Tibial artery (tissue), 4 donors: ENCODE data around the gene ABHD14A.
A peak's percentile ranks its signal among the peaks of the same experiment; 100 is the strongest.

Source experiments
- DNase-seq, 2 donors: peaks; one replicate each; pipeline ENCODE4 v3.0.0-alpha.2; 2019
- H3K27ac ChIP-seq, 2 donors: fragments of 200-600 bp; sonication (generic) in 1 of 2; 1 replicate in 1 of 2; 2 replicates in 1 of 2; pipeline ENCODE4 v1.5.1; 2018 to 2019; ENCODE audit warnings: mild to moderate bottlenecking in 1 of 2
- H3K27me3 ChIP-seq, 2 donors: fragments of 200-600 bp; sonication (generic) in 1 of 2; one replicate each; pipeline versions ENCODE4 v1.5.1 to v1.6.0; 2016 to 2019
- H3K36me3 ChIP-seq, 3 donors: fragments of 200-600 bp; sonication (generic) in 2 of 3; one replicate each; pipeline ENCODE4 v1.5.1; 2016 to 2019; ENCODE audit warnings: mild to moderate bottlenecking in 2 of 3
- H3K4me1 ChIP-seq, 4 donors: fragments of 200-600 bp; sonication (generic) in 2 of 4; 1 replicate in 3 of 4; 2 replicates in 1 of 4; pipeline ENCODE4 v1.5.1; 2016 to 2019
- H3K4me3 ChIP-seq, 2 donors: fragments of 200-600 bp; sonication (generic) in 1 of 2; 1 replicate in 1 of 2; 2 replicates in 1 of 2; pipeline ENCODE4 v1.5.1; 2018 to 2019; ENCODE audit warnings: mild to moderate bottlenecking in 2 of 2
- H3K9me3 ChIP-seq, 3 donors: fragments of 200-600 bp; sonication (generic) in 1 of 3; one replicate each; pipeline ENCODE4 v1.5.1; 2016 to 2019
- intact Hi-C: fragments of 100-400 bp; cut with DNase I; formaldehyde crosslinking; loops from one replicate; pipeline ENCODE4 v1.15.0; 2023; ENCODE audit warnings: low total_unique reads
- TF ChIP-seq, protein P1 (sequence below), 2 experiments: fragments of 200-600 bp in 1 of 2; fragments of 450-650 bp in 1 of 2; IDR thresholded peaks; one replicate each; pipeline ENCODE4 v1.5.1; 2017 to 2019; ENCODE audit warnings: antibody characterized with exemption in 2 of 2, mild to moderate bottlenecking in 1 of 2, moderate library complexity in 1 of 2

ABHD14A gene

DNA sequence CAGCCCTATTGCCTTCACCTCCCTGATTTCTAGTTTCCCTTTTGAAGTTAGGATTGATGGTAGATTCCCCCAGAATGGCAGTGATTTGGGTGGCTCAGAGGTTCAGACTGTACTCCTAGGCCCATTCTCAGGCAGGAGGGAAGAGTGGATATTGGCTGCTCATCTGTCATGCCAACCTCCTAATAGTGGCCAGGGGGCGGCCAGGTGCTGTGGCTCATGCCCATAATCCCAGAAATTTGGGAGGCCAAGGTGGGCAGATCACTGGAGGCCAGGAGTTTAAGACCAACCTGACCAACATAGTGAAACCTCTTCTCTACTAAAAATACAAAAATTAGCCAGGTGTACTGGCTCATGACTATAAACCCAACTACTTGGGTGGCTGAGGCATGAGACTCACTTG lies 44.4 kb upstream of the ABHD14A start:
- no peak overlapping the region for H3K4me3 ChIP-seq
- H3K27ac ChIP-seq, result no peak overlapping the region
- H3K4me1 ChIP-seq, result no peaks in the 10 kb centered on the region
- peaks cover 20 to 44% (median 33%) of the 10 kb centered on the region in 3 donors for H3K36me3 ChIP-seq
- no peaks in the 10 kb centered on the region for H3K9me3 ChIP-seq
- no peak for DNase-seq
- intact Hi-C loops, result no loop called here
- TF ChIP-seq, protein P1, sequence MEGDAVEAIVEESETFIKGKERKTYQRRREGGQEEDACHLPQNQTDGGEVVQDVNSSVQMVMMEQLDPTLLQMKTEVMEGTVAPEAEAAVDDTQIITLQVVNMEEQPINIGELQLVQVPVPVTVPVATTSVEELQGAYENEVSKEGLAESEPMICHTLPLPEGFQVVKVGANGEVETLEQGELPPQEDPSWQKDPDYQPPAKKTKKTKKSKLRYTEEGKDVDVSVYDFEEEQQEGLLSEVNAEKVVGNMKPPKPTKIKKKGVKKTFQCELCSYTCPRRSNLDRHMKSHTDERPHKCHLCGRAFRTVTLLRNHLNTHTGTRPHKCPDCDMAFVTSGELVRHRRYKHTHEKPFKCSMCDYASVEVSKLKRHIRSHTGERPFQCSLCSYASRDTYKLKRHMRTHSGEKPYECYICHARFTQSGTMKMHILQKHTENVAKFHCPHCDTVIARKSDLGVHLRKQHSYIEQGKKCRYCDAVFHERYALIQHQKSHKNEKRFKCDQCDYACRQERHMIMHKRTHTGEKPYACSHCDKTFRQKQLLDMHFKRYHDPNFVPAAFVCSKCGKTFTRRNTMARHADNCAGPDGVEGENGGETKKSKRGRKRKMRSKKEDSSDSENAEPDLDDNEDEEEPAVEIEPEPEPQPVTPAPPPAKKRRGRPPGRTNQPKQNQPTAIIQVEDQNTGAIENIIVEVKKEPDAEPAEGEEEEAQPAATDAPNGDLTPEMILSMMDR (IDR thresholded peaks at IDR 0.05), result no peak
- no peaks in the 10 kb centered on the region for H3K27me3 ChIP-seq

DNA sequence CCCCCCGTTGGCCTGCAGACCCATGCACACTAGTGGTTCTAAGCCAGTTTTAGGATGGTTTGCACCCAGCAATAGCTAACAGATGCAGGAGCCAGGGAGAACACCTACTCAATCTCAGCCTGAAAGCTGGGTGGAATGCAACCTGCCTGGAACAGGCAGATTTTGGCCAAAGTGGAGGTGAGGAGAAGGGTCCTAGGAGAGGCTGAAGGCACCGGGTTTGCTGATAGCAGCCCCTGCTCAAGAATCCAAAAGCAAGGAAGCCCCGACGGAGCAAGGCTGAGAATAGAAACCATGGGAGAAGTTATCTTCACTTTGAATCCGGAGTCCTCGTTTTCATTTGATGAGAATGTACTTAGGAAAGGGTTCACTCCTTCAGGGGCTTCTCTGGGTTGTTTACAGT lies 43.1 kb upstream of the ABHD14A start:
- no peaks in the 10 kb centered on the region for H3K27me3 ChIP-seq
- TF ChIP-seq, protein P1 (IDR thresholded peaks at IDR 0.05), result no peak
- no peak overlapping the region for H3K4me3 ChIP-seq
- no peaks in the 10 kb centered on the region for H3K4me1 ChIP-seq
- no peaks in the 10 kb centered on the region for H3K9me3 ChIP-seq
- peaks cover 33 to 57% (median 46%) of the 10 kb centered on the region in 3 donors for H3K36me3 ChIP-seq
- intact Hi-C loops, result no loop called here
- no peak overlapping the region for H3K27ac ChIP-seq
- DNase-seq, result no peak

DNA sequence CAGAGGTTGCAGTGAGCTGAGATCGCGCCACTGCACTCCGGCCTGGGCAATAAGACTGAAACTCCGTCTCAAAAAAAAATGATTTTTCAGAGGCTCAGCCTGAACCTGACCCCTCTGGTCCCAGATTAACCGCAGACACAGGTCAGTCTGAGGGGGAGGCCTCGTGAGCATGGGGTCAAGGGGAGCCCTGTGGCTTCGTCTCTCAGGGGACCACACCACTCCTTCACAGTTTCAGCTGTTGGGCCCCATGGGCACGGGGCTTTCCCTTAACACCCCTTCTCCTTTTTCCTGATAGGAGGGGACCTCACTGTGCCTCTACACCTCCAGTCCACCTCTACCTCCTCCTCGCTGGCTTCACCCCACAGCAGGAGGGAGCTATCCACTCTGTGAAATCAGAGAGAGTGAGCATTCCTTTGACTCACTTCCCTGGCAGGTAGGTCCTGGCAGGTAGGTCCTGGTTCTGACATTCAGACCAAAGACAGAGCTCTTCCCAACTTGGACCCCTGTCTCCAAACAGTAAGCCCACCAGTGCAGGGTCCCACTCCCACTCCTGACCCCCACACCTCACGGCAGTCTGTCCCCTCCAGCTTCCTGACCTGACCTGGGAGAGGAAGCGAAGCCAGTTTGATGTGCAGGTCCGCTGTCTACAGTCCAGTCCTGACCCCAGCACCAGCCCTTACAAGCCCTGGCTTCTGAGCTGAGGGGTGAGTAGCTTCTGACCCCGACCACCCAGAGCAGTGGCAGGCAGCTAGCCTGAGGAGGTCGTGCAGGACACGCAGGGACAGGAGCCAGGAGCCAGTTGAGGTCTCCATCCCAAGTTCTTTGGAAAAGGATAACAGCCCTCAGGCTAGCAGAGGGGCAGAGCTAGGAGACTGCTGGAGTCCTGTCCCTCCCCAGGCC lies 42.1 kb upstream of the ABHD14A start:
- TF ChIP-seq, protein P1 (IDR thresholded peaks at IDR 0.05), result no peak
- Histone ChIP-seq H3K36me3 (peaks cover 42 to 67% (median 56%) of the 10 kb centered on the region in 3 donors), H3K27me3 (no peaks in the 10 kb centered on the region), H3K27ac (no peak overlapping the region), H3K4me1 (no peaks in the 10 kb centered on the region), H3K9me3 (no peaks in the 10 kb centered on the region), H3K4me3 (no peak overlapping the region)
- intact Hi-C loops, result no loop called here
- peak in 1 of 2 donors; percentile 60 for DNase-seq

DNA sequence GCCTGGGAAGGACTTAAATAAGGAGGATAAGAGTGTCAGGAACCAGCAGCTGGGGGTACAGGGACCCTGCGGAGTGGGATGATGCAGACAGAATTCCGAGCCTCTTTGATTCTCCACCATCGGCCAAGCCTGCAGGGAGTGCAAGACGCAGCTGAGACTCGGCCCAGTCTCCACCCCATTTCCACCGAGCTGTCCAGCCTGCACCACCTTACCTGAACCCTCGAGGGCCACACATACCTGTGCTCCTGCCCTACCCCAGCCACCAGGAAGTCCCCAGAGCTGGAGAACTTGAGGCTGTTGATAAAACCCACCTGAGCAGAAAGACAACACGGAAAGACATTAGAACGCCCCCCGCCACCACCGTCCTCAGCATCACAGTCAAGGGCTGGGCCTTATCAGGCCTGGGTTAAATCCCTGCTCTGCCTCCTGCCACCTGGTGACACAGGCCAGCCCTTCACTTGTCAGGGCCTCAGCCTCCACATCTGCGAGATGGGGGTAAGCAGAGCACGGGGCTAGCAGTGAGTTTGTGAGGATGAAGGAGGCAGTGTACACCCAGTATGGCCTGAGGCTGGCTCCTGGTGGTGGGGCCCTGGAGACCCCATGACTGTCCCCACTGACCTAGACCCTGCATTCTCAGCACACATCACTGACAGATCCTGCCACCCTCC lies 41.3 kb upstream of the ABHD14A start:
- TF ChIP-seq, protein P1 (IDR thresholded peaks at IDR 0.05), result no peak
- DNase-seq, result peak in 1 of 2 donors; percentile 53
- H3K36me3 ChIP-seq, result peaks cover 45 to 76% (median 61%) of the 10 kb centered on the region in 3 donors
- H3K27me3 ChIP-seq, result no peaks in the 10 kb centered on the region
- intact Hi-C loops, result no loop called here
- H3K4me1 ChIP-seq, result no peaks in the 10 kb centered on the region
- no peak overlapping the region for H3K27ac ChIP-seq
- no peaks in the 10 kb centered on the region for H3K9me3 ChIP-seq
- no peak overlapping the region for H3K4me3 ChIP-seq

DNA sequence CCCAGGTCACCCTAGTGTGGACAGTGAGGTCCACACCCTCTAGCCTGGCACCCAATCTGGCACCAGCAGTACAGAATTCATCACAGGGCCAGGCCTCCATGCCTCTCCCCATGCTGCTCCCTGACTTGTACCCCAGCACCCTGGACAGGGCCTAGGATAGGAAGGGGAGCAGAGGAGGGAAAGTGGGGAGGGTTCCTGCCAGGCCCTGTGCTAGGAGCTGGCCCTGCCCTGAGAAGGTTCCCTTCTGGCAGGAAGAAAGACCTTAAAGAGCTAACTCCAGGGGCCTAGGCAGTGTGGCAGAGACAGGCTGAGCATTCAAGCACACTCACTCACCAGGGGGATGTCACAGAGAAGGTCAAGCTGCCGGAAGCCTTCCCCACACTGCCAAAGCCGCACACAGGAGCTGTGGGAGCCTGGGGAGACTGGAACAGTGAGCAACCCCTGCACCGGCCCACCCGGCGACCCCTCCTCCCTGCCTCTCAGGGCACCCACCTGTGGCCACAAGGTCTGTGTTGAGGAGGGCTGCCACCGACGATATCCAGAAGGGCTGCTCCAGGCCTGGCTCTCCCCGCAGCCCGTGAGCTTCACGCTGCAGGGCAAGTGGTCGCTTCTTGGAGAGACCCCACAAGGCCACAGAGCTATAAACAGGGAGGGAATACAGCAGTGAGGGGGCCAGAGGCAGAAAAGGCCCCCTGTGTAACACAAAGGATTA lies 40.6 kb upstream of the ABHD14A start:
- TF ChIP-seq, protein P1 (IDR thresholded peaks at IDR 0.05), result no peak
- no peak overlapping the region for H3K27ac ChIP-seq
- DNase-seq, result peak in 1 of 2 donors; percentile 48
- H3K27me3 ChIP-seq, result no peaks in the 10 kb centered on the region
- H3K4me3 ChIP-seq, result no peak overlapping the region
- H3K4me1 ChIP-seq, result no peaks in the 10 kb centered on the region
- intact Hi-C loops, result no loop called here
- no peaks in the 10 kb centered on the region for H3K9me3 ChIP-seq
- peaks cover 45 to 76% (median 61%) of the 10 kb centered on the region in 3 donors for H3K36me3 ChIP-seq
